HL-60 (cell line): ENCODE measurements around the gene OSBPL3.
"Not testable (repeated sequence)": the region's sequence is repeated elsewhere in the genome, so short reads cannot be mapped to it uniquely, and the experiment has no call there.

Experiments used
- DNase-seq, 2 experiments: peaks; one replicate each; pipeline ENCODE4 v3.0.0-alpha.2; 2010 to 2020; ENCODE audit warnings: low read depth in 1 of 2, low spot score in 1 of 2
- H3K27ac ChIP-seq: fragments of 250-450 bp; sonication (Bioruptor Pico); replicated peaks from 2 replicates; pipeline ENCODE4 v1.5.1; 2020; ENCODE audit warnings: mild to moderate bottlenecking, moderate library complexity
- H3K27me3 ChIP-seq: fragments of 250-450 bp; sonication (Bioruptor Pico); 2 replicates; pipeline ENCODE4 v1.5.1; 2021; ENCODE audit warnings: mild to moderate bottlenecking, moderate library complexity; ENCODE audit not compliant: insufficient read depth, poor library complexity, severe bottlenecking
- H3K4me3 ChIP-seq: replicated peaks from 2 replicates; pipeline ENCODE4 v1.5.1; 2011; ENCODE audit warnings: mild to moderate bottlenecking, control low read depth, low read length; ENCODE audit not compliant: insufficient read depth
- CTCF ChIP-seq: IDR thresholded peaks from one replicate; pipeline ENCODE4 v1.5.1; 2011; ENCODE audit warnings: low read length, control low read depth, inconsistent platforms; ENCODE audit not compliant: insufficient read depth
- GABPA ChIP-seq: IDR thresholded peaks from 2 replicates; pipeline ENCODE4 v1.6.1; 2012; ENCODE audit warnings: low read depth
- POLR2AphosphoS5 ChIP-seq: IDR thresholded peaks from 2 replicates; pipeline ENCODE4 v1.6.1; 2012; ENCODE audit warnings: low read depth
- REST ChIP-seq: IDR thresholded peaks from 2 replicates; pipeline ENCODE4 v1.6.1; 2012; ENCODE audit warnings: low read depth; ENCODE audit not compliant: insufficient replicate concordance
- SPI1 ChIP-seq: IDR thresholded peaks from 2 replicates; pipeline ENCODE4 v1.6.1; 2012; ENCODE audit warnings: low read depth, mild to moderate bottlenecking, borderline replicate concordance

Gene OSBPL3

GRCh38 chr7:25014756-25015155, 34.8 kb upstream of the OSBPL3 start:
- no peak for DNase-seq
- TF ChIP-seq SPI1 (no peak), POLR2AphosphoS5 (no peak), REST (no peak), GABPA (no peak), CTCF (no peak)
- no peaks in the 10 kb centered on the region for H3K27me3 ChIP-seq
- no peak overlapping the region for H3K27ac ChIP-seq
- no peak overlapping the region for H3K4me3 ChIP-seq

- H3K4me3 ChIP-seq, DNase-seq, H3K27me3 ChIP-seq, H3K27ac ChIP-seq: not testable (repeated sequence)
Measured at GRCh38 chr7:25012710-25013109, 32.7 kb upstream of the OSBPL3 start.

GRCh38 chr7:25012254-25012653, 32.3 kb upstream of the OSBPL3 start:
- TF ChIP-seq SPI1 (no peak), REST (no peak), CTCF (no peak), GABPA (no peak), POLR2AphosphoS5 (no peak)
- H3K27ac ChIP-seq, result no peak overlapping the region
- no peak for DNase-seq
- no peaks in the 10 kb centered on the region for H3K27me3 ChIP-seq
- no peak overlapping the region for H3K4me3 ChIP-seq

GRCh38 chr7:25009257-25009656, 29.3 kb upstream of the OSBPL3 start:
- no peak for DNase-seq
- Histone ChIP-seq H3K27ac (no peak overlapping the region), H3K4me3 (no peak overlapping the region), H3K27me3 (no peaks in the 10 kb centered on the region)
- TF ChIP-seq SPI1 (no peak), CTCF (no peak), REST (peak; percentile 74), GABPA (no peak)
